ELR (cell line): ENCODE data around the gene UVRAG.

ENCODE experiments used
- DNase-seq: peaks from one replicate; pipeline ENCODE4 v3.0.0-alpha.2; 2015; ENCODE audit warnings: low read depth

The UVRAG gene

GRCh38 chr11:75809991-75810390 lies 5.0 kb upstream of the UVRAG start:
- DNase-seq = no peak

GRCh38 chr11:75810637-75811390 lies 4.2 kb upstream of the UVRAG start:
- no peak for DNase-seq

GRCh38 chr11:75811485-75811884 lies 3.5 kb upstream of the UVRAG start:
- DNase-seq = no peak

GRCh38 chr11:75812542-75813040 lies 2.4 kb upstream of the UVRAG start:
- DNase-seq = peak; percentile 30

- DNase-seq = no peak
These were observed 1.9 kb upstream of the UVRAG start for GRCh38 chr11:75813124-75813523.

GRCh38 chr11:75813622-75814039 lies 1.4 kb upstream of the UVRAG start:
- peak; percentile 80 for DNase-seq

GRCh38 chr11:75814363-75814676 lies 690 bp upstream of the UVRAG start:
- no peak for DNase-seq

GRCh38 chr11:75815345-75816168 lies 547 bp downstream of the UVRAG start:
- peak; percentile 65 for DNase-seq

- DNase-seq = peak; percentile 21
These were observed 1.7 kb downstream of the UVRAG start for GRCh38 chr11:75816561-75817239.

GRCh38 chr11:75820645-75821044 lies 5.6 kb downstream of the UVRAG start:
- peak; percentile 50 for DNase-seq

- no peak for DNase-seq
These were observed 6.2 kb downstream of the UVRAG start for GRCh38 chr11:75821202-75821601.

- DNase-seq = no peak
These were observed 7.5 kb downstream of the UVRAG start for GRCh38 chr11:75822541-75822940.

- no peak for DNase-seq
These were observed 8.4 kb downstream of the UVRAG start for GRCh38 chr11:75823415-75823814.

GRCh38 chr11:75823946-75824345 lies 8.9 kb downstream of the UVRAG start:
- no peak for DNase-seq

- no peak for DNase-seq
These were observed 11.6 kb downstream of the UVRAG start for GRCh38 chr11:75826461-75827230.

- DNase-seq = no peak
These were observed 12.6 kb downstream of the UVRAG start for GRCh38 chr11:75827562-75827961.

GRCh38 chr11:75831915-75832502 lies 17.0 kb downstream of the UVRAG start:
- DNase-seq = no peak

GRCh38 chr11:75834728-75835127 lies 19.7 kb downstream of the UVRAG start:
- no peak for DNase-seq

GRCh38 chr11:75836417-75836816 lies 21.4 kb downstream of the UVRAG start:
- no peak for DNase-seq

GRCh38 chr11:75839851-75840250 lies 24.8 kb downstream of the UVRAG start:
- DNase-seq = no peak

GRCh38 chr11:75840522-75840921 lies 25.5 kb downstream of the UVRAG start:
- no peak for DNase-seq

- DNase-seq = no peak
These were observed 26.7 kb downstream of the UVRAG start for GRCh38 chr11:75841739-75842138.
